ENCODE results near the gene ETNK2. TPM values are rescaled to one million over a fixed set of nuclear protein-coding genes. Genes with fewer than 3 reads are reported as not detected.

Gene ETNK2
- total and polyA plus RNA-seq, 3 donors from 2014 or later, result 116 to 227 (median 187) TPM

DNA sequence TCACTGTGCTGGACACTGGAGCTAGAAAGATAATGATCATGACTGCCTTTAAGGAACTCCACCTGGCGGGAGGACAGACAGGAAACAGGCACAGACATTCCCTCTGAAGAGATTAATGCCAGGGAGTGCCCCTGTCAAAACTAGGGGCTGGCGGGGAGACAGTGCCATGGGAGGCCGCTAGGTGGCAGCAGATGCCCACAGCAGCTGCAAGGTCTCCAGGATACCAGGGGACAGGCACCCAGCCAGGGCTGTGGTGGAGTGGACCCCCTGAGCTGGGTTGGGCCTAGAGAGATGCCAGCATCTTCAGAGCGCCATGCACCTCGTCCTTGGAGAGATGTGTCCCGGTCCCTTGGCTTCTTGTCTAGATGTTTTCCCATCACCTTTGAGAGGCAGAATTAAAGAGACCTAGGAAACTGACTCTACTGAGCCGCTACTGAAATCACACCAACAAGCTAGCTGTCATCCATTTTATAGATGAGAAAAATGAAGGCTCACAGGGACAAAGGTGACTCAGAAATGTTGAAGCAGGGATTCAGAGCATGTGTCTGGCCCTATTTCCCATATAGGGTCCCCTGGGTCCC is 10.7 kb upstream of the ETNK2 start:
- TF ChIP-seq CTCF (IDR thresholded peaks at IDR 0.05), result peak; percentile 82 to 97 (median 85)
- no peak for TF ChIP-seq POLR2A (IDR thresholded peaks at IDR 0.05)
- intact Hi-C loops (cut with DNase I; ENCODE audit: low total_unique reads), result no loop called here
- 25 to 40% methylated on average over 7 of the region's 7 CpGs for WGBS, 2 donors

DNA sequence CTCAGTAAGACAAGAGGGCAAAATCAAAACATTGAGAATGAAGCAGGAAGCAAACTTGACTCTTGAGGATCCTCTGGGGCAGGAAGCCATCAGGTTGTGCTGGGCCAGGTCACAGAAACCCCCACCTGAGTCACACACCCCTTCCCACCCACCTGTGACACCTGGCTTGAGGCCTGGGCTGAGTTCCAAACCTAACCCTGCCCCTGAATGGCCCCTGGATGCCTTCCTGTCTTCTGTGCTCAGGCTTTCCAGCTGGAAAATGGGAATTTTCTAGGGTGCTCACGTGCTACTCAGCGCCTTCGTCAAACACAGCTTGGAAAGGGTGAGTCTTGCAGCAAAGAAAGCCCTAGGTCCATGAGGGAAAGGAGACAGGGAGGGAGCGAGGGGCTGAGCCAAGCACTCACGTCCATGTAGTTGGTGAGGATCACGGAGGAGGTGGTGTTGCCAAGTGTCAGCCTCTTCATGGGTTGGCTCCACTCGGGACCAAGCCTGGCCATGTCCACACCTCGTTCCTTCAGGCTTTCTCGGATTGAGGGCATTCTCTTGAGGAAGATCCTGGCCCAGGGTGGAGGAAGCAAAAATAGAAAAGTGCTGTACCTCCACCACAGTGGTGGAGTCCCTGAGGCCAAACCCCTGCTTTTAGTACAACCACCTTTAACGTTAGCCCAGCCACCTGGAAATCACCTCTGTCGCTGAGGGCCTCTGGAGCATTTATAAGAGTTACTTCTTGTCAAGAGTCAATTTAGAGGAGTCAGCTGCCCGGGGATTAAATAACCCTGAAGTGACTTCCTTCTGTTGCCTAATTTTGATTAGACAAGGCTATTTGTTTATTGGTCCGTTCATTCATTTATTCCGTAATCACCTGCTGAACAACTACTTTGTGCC is 10.0 kb upstream of the ETNK2 start:
- no peak for TF ChIP-seq CTCF (IDR thresholded peaks at IDR 0.05)
- TF ChIP-seq POLR2A (IDR thresholded peaks at IDR 0.05), result no peak
- intact Hi-C loops (cut with DNase I; ENCODE audit: low total_unique reads), result no loop called here

More for the DNA sequence above, 10.7 kb upstream of the ETNK2 start:
- Histone ChIP-seq H3K9me3 (no peaks in the 10 kb centered on the region), H3K27ac (no peak overlapping the region), H3K4me3 (no peak overlapping the region), H3K4me1 (no peaks in the 10 kb centered on the region), H3K36me3 (ENCODE audit: low read depth, missing control alignments) (no peaks in the 10 kb centered on the region), H3K27me3 (no peaks in the 10 kb centered on the region)
- peak; percentile 82 for DNase-seq

DNA sequence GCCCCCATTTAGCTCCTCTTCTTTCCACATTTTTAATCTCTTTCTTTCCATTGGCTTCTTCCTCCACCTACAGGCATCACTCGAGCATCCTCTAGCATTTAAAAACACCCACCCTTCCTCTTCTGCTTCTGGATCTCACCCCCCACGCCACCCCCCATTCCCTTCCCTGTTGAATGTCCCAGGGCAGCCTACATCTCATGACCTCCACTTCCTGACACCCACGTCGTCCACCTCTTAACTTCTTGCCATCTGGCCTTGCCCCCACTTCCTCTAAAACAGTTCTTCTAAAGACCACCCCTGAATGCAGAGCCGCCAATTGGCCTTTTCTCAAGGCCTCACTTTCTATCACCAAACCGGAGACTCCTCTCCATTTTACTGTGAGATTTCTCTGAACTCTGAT is 6.1 kb upstream of the ETNK2 start:
- DNase-seq, result no peak
- intact Hi-C loops (cut with DNase I; ENCODE audit: low total_unique reads), result no loop called here
- Histone ChIP-seq H3K4me3 (no peak overlapping the region), H3K4me1 (no peaks in the 10 kb centered on the region), H3K27me3 (no peaks in the 10 kb centered on the region), H3K27ac (no peak overlapping the region), H3K36me3 (ENCODE audit: low read depth, missing control alignments) (no peaks in the 10 kb centered on the region), H3K9me3 (no peaks in the 10 kb centered on the region)
- no peak for TF ChIP-seq POLR2A (IDR thresholded peaks at IDR 0.05)
- no peak for TF ChIP-seq CTCF (IDR thresholded peaks at IDR 0.05)
- WGBS, 2 donors, result 35 to 58% methylated on average over 6 of the region's 6 CpGs

More for the DNA sequence above, 10.0 kb upstream of the ETNK2 start:
- Histone ChIP-seq H3K36me3 (ENCODE audit: low read depth, missing control alignments) (no peaks in the 10 kb centered on the region), H3K9me3 (no peaks in the 10 kb centered on the region), H3K27ac (no peak overlapping the region), H3K4me1 (no peaks in the 10 kb centered on the region), H3K4me3 (no peak overlapping the region), H3K27me3 (no peaks in the 10 kb centered on the region)
- no peak for DNase-seq
- 72 to 75% methylated on average over 14 of the region's 14 CpGs for WGBS, 2 donors

DNA sequence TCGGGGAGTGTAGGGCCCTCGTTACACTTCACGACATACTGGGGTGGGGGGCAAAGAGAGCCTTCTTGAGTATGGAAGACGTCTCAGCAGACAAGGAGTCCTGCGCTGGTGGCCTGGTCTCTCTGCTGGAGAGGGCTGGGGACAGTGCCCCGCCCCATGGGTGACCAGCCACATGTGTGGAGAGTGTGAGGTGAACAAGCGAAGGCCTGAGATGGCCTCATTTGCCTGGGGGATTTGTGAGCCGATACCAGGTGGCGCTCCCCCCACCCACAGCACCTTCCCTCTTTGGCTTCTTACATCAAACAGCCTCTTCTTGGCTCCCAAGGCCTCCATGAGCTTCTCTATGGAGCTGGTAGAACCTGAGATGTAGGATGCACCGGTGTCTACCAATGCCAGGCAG is 4.0 kb upstream of the ETNK2 start:
- TF ChIP-seq CTCF (IDR thresholded peaks at IDR 0.05) (no peak), POLR2A (IDR thresholded peaks at IDR 0.05) (no peak)
- no peaks in the 10 kb centered on the region for H3K9me3 ChIP-seq
- no peak for DNase-seq
- WGBS, 2 donors, result 90 to 93% methylated on average over 9 to 10 of the region's 10 CpGs
- H3K27ac ChIP-seq, result no peak overlapping the region
- no peaks in the 10 kb centered on the region for H3K27me3 ChIP-seq
- H3K4me3 ChIP-seq, result no peak overlapping the region
- intact Hi-C loops (cut with DNase I; ENCODE audit: low total_unique reads), result no loop called here
- peaks cover 6% of the 10 kb centered on the region for H3K4me1 ChIP-seq
- H3K36me3 ChIP-seq (ENCODE audit: low read depth, missing control alignments), result no peaks in the 10 kb centered on the region

Data from testis (tissue), 3 donors.